H1 (cell line): ENCODE results near the gene TBC1D9. TPM values are rescaled to one million over a fixed set of nuclear protein-coding genes. Genes with fewer than 3 reads are reported as not detected.

ENCODE experiments used
- CTCF ChIA-PET: fragments of 300-600 bp; sonication (Branson Sonifier 250); formaldehyde crosslinking; loops from one replicate; lab custom pipeline; 2021; ENCODE audit not compliant: partially characterized antibody; lab: Charles Lee
- POLR2A ChIA-PET: fragments of 300-600 bp; sonication (Branson Sonifier 250); formaldehyde crosslinking; loops from one replicate; lab custom pipeline; 2021; ENCODE audit warnings: inconsistent platforms; ENCODE audit not compliant: partially characterized antibody; lab: Charles Lee
- DNase-seq, 2 experiments: peaks; one replicate each; pipeline versions ENCODE4 v3.0.0 to v3.0.0-alpha.2; 2010 to 2022; ENCODE audit warnings: low spot score in 2 of 2, low read depth in 1 of 2, mixed read lengths in 1 of 2
- FAIRE-seq: peaks from 2 replicates; lab custom pipeline; 2011; peaks lifted over from hg19 to GRCh38; lab: Jason Lieb, UNC
- H2AFZ ChIP-seq: 2 replicates; pipeline ENCODE4 v1.8.1; 2012; ENCODE audit warnings: low read length, inconsistent platforms
- H2AK5ac ChIP-seq: 2 replicates; pipeline ENCODE4 v1.6.1; 2013; ENCODE audit warnings: low read depth, low read length
- H2BK120ac ChIP-seq: replicated peaks from 2 replicates; pipeline ENCODE3; 2013; ENCODE audit warnings: low read depth, low read length, inconsistent platforms
- H2BK12ac ChIP-seq: 2 replicates; pipeline ENCODE4 v1.6.1; 2013; ENCODE audit warnings: low read depth, low read length
- H2BK15ac ChIP-seq: 2 replicates; pipeline ENCODE4 v1.6.1; 2013; ENCODE audit warnings: low read length
- H2BK20ac ChIP-seq: 2 replicates; pipeline ENCODE4 v1.6.1; 2013; ENCODE audit warnings: low read length
- H2BK5ac ChIP-seq: 2 replicates; pipeline ENCODE4 v1.6.1; 2013; ENCODE audit warnings: low read depth, low read length
- H3K14ac ChIP-seq: 2 replicates; pipeline ENCODE4 v1.6.1; 2013; ENCODE audit warnings: inconsistent platforms; ENCODE audit not compliant: insufficient read length
- H3K18ac ChIP-seq: 2 replicates; pipeline ENCODE4 v1.6.1; 2013; ENCODE audit warnings: low read length; ENCODE audit errors: extremely low read depth
- H3K23ac ChIP-seq: 2 replicates; pipeline ENCODE4 v1.6.1; 2013; ENCODE audit warnings: inconsistent platforms; ENCODE audit not compliant: insufficient read length
- H3K23me2 ChIP-seq: 2 replicates; pipeline ENCODE4 v1.6.1; 2013; ENCODE audit warnings: low read depth, low read length
- H3K27ac ChIP-seq: 2 replicates; pipeline ENCODE4 v1.6.1; 2011; ENCODE audit warnings: low read depth, low read length, inconsistent platforms
- H3K27me3 ChIP-seq, 4 experiments: replicated peaks in 1 of 4; 1 replicate in 1 of 4; 2 replicates in 3 of 4; pipeline versions ENCODE4 v1.6.1 to v1.8.1; 2011 to 2013; ENCODE audit warnings: low read length in 3 of 4, mild to moderate bottlenecking in 3 of 4, inconsistent platforms in 2 of 4, mixed read lengths in 2 of 4, moderate library complexity in 1 of 4; ENCODE audit not compliant: control insufficient read depth in 3 of 4, insufficient read depth in 3 of 4; ENCODE audit errors: extremely low read depth in 1 of 4
- H3K36me3 ChIP-seq, 4 experiments: 2 replicates each; pipeline versions ENCODE4 v1.6.1 to v1.8.1; 2011 to 2013; ENCODE audit warnings: mild to moderate bottlenecking in 4 of 4, low read length in 3 of 4, moderate library complexity in 2 of 4, control low read depth in 1 of 4, inconsistent platforms in 1 of 4; ENCODE audit not compliant: insufficient read depth in 4 of 4, control insufficient read depth in 2 of 4
- H3K4ac ChIP-seq: replicated peaks from 2 replicates; pipeline ENCODE3; 2013; ENCODE audit warnings: low read length, low read depth, mixed read lengths, inconsistent platforms; ENCODE audit not compliant: insufficient read length
- H3K4me1 ChIP-seq, 4 experiments: replicated peaks in 1 of 4; 1 replicate in 1 of 4; 2 replicates in 3 of 4; pipeline versions ENCODE4 v1.6.1 to v1.8.1; 2011 to 2013; ENCODE audit warnings: low read length in 3 of 4, inconsistent platforms in 2 of 4, mixed read lengths in 1 of 4; ENCODE audit not compliant: insufficient read depth in 4 of 4, control insufficient read depth in 3 of 4
- H3K4me2 ChIP-seq, 2 experiments: 2 replicates each; pipeline versions ENCODE4 v1.6.1 to v1.8.1; 2011 to 2013; ENCODE audit warnings: low read depth in 2 of 2, low read length in 2 of 2, control low read depth in 1 of 2, inconsistent platforms in 1 of 2, mild to moderate bottlenecking in 1 of 2; ENCODE audit not compliant: insufficient read depth in 1 of 2
- H3K4me3 ChIP-seq, 4 experiments: fragments of 200-600, 300-600 bp in 1 of 4; sonication (generic), shearing (Covaris generic), sonication (Bioruptor Twin) in 1 of 4; 2 replicates each; pipeline versions ENCODE4 v1.5.1 to v1.8.1; 2011 to 2016; ENCODE audit warnings: low read length in 4 of 4, low read depth in 3 of 4, control low read depth in 2 of 4, inconsistent platforms in 2 of 4, mild to moderate bottlenecking in 2 of 4, mixed read lengths in 1 of 4, moderate library complexity in 1 of 4; ENCODE audit not compliant: insufficient read depth in 2 of 4; ENCODE audit errors: extremely low read depth in 1 of 4
- H3K56ac ChIP-seq: replicated peaks from 2 replicates; pipeline ENCODE3; 2013; ENCODE audit warnings: low read depth, mild to moderate bottlenecking, mixed read lengths, low read length, inconsistent platforms; ENCODE audit not compliant: insufficient read length
- H3K79me1 ChIP-seq: 2 replicates; pipeline ENCODE4 v1.6.1; 2013; ENCODE audit warnings: low read depth, low read length, control low read depth
- H3K79me2 ChIP-seq, 2 experiments: 2 replicates each; pipeline versions ENCODE4 v1.6.1 to v1.8.1; 2012 to 2013; ENCODE audit warnings: low read length in 2 of 2, mild to moderate bottlenecking in 2 of 2, inconsistent platforms in 1 of 2; ENCODE audit not compliant: insufficient read depth in 2 of 2, control insufficient read depth in 1 of 2
- H3K9ac ChIP-seq, 4 experiments: replicated peaks in 1 of 4; 1 replicate in 1 of 4; 2 replicates in 3 of 4; pipeline versions ENCODE4 v1.6.1 to v1.8.1; 2011 to 2013; ENCODE audit warnings: low read depth in 3 of 4, low read length in 3 of 4, control low read depth in 2 of 4, mild to moderate bottlenecking in 2 of 4, moderate library complexity in 2 of 4, inconsistent platforms in 1 of 4; ENCODE audit errors: extremely low read depth in 1 of 4
- H3K9me3 ChIP-seq, 2 experiments: 2 replicates each; pipeline versions ENCODE4 v1.6.1 to v1.8.1; 2012 to 2013; ENCODE audit warnings: mild to moderate bottlenecking in 2 of 2, moderate library complexity in 2 of 2, control low read depth in 1 of 2, inconsistent platforms in 1 of 2, low read depth in 1 of 2, low read length in 1 of 2, mixed read lengths in 1 of 2; ENCODE audit not compliant: insufficient read depth in 2 of 2
- H4K20me1 ChIP-seq, 2 experiments: replicated peaks in 1 of 2; 2 replicates each; pipeline versions ENCODE3 to v1.8.1; 2011 to 2013; ENCODE audit warnings: inconsistent platforms in 2 of 2, low read length in 2 of 2, mild to moderate bottlenecking in 1 of 2; ENCODE audit not compliant: insufficient read depth in 2 of 2, control insufficient read depth in 1 of 2
- H4K5ac ChIP-seq: 2 replicates; pipeline ENCODE4 v1.6.1; 2013; ENCODE audit warnings: low read length, low read depth, mixed read lengths, inconsistent platforms; ENCODE audit not compliant: insufficient read length
- H4K8ac ChIP-seq: 2 replicates; pipeline ENCODE4 v1.8.0; 2013; ENCODE audit warnings: mild to moderate bottlenecking, moderate library complexity, low read length, inconsistent platforms; ENCODE audit not compliant: insufficient read depth; ENCODE audit errors: extremely low read depth
- H4K91ac ChIP-seq: replicated peaks from 2 replicates; pipeline ENCODE3; 2013; ENCODE audit warnings: low read length, mixed read lengths, inconsistent platforms; ENCODE audit not compliant: insufficient read length
- EZH2 ChIP-seq: fragments of 200-600 bp; sonication (generic); IDR thresholded peaks from 2 replicates; pipeline ENCODE4 v1.7.1; 2012; ENCODE audit warnings: low read depth, mild to moderate bottlenecking, moderate library complexity, low read length, inconsistent platforms; ENCODE audit not compliant: severe bottlenecking
- PHF8 ChIP-seq: fragments of 200-600 bp; sonication (generic); conservative IDR thresholded peaks from 2 replicates; pipeline ENCODE4 v1.7.1; 2012; ENCODE audit warnings: low read depth, mild to moderate bottlenecking, inconsistent platforms, low read length, moderate library complexity
- SP1 ChIP-seq: IDR thresholded peaks from 2 replicates; pipeline ENCODE4 v1.6.1; 2011; ENCODE audit warnings: low read depth, low read length
- WGBS, 2 experiments: shearing (Covaris generic) in 1 of 2; methylation state at CpG; one replicate each; pipeline versions ENCODE4 v1.1.6 to v1.1.7; 2013 to 2015; ENCODE audit warnings: low lambda C conversion rate in 2 of 2, mixed read lengths in 2 of 2, inconsistent platforms in 1 of 2, low coverage in 1 of 2, missing lambda C conversion rate in 1 of 2; ENCODE audit not compliant: insufficient replicate concordance in 2 of 2, insufficient coverage in 1 of 2, insufficient read length in 1 of 2; ENCODE audit errors: extremely low coverage in 1 of 2, missing lambda C conversion rate in 1 of 2; 5-methylcytosine and 5-hydroxymethylcytosine counted together
- polyA plus RNA-seq, 7 experiments: library from polyadenylated mRNA; depleted of rRNA in 3 of 7; stranded (reverse) in 5 of 7; unstranded in 2 of 7; fragments of >200 nt in 5 of 7; fragments of 200-250 nt in 2 of 7; gene quantifications; 1 replicate in 5 of 7; 2 replicates in 1 of 7; 4 replicates in 1 of 7; pipeline versions ENCODE4 v1.2.1 to v1.2.3, GENCODE V29; 2011 to 2013; ENCODE audit warnings: missing spikeins in 2 of 7, mixed read lengths in 2 of 7
- total RNA-seq: library from RNA; stranded (reverse); fragmentation: NEBNext Ultra II Directional; extraction: Animal tissue kit (Norgen Biotek cat#: 25700); gene quantifications from 2 replicates; pipeline ENCODE4 v1.2.1, GENCODE V29; 2021

The TBC1D9 gene
- total and polyA plus RNA-seq, 2 of the 8 experiments (the other 6 are each of a cell fraction or from before 2014, with no cell fraction given), result 0.94 to 1.0 TPM

DNA sequence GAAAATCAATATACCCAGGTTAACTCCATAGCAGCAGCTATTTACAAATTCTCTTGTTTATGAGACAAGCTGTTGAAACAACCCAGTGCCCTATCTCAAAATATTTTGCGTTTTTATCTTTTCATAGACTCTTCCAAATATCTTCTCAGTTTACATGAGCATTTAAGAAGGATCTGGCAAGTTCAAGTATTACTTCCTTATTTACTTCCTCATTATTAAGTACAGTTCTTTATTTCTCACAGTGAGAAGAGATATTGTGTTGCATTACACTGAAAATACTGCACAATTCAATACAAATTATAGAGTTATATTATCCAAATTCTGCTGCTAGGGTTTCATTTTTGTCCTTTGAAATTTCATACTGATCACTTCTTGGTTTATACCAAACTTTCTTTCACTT lies 143.8 kb downstream of the TBC1D9 start:
- no peak overlapping the region for H2BK5ac ChIP-seq
- H3K4me1 ChIP-seq, result peaks cover 0 to 3% (median under 1%) of the 10 kb centered on the region in 4 experiments; a peak in 3 of 7 replicates
- H2BK120ac ChIP-seq, result no peak overlapping the region
- ChIA-PET CTCF (interaction anchor here (0.8 kb wide), 1 partner anchor 15 kb away, joined by 3 read pairs; no protein-coding TSS in a partner anchor), POLR2A (no interaction called here)
- no peak overlapping the region for H2BK15ac ChIP-seq
- H4K20me1 ChIP-seq, result no peaks in the 10 kb centered on the region
- no peaks in the 10 kb centered on the region for H3K23me2 ChIP-seq
- H3K79me2 ChIP-seq, result no peaks in the 10 kb centered on the region
- no peak overlapping the region for H2BK20ac ChIP-seq
- WGBS, 2 experiments, result 94% methylated on average over 1 of the region's 1 CpG; no CpG with 5 or more reads in 1 of the 2 experiments
- no peak overlapping the region for H3K9ac ChIP-seq
- H3K4me2 ChIP-seq, result no peak overlapping the region
- no peak overlapping the region for H4K91ac ChIP-seq
- FAIRE-seq (no peak), DNase-seq (no peak)
- no peaks in the 10 kb centered on the region for H3K9me3 ChIP-seq
- no peak overlapping the region for H2BK12ac ChIP-seq
- H4K8ac ChIP-seq, result no peak overlapping the region
- TF ChIP-seq SP1 (no peak), PHF8 (no peak), EZH2 (no peak)
- H3K23ac ChIP-seq, result no peak overlapping the region
- H3K18ac ChIP-seq, result no peak overlapping the region
- H3K36me3 ChIP-seq, result no peaks in the 10 kb centered on the region
- no peak overlapping the region for H2AK5ac ChIP-seq
- H3K4ac ChIP-seq, result no peak overlapping the region
- H3K79me1 ChIP-seq, result no peaks in the 10 kb centered on the region
- no peak overlapping the region for H3K14ac ChIP-seq
- H3K27me3 ChIP-seq, result no peaks in the 10 kb centered on the region
- H3K4me3 ChIP-seq, result no peak overlapping the region
- no peak overlapping the region for H3K56ac ChIP-seq
- H2AFZ ChIP-seq, result no peak overlapping the region
- no peak overlapping the region for H3K27ac ChIP-seq
- no peak overlapping the region for H4K5ac ChIP-seq
